Mesothelial cell of epicardium (in vitro differentiated cells): ENCODE data around the gene CORIN. TPM values are rescaled to one million over a fixed set of nuclear protein-coding genes. Genes with fewer than 3 reads are reported as not detected.

Experiments
- DNase-seq, 2 experiments: peaks; one replicate each; pipeline ENCODE4 v3.0.0; 2021; ENCODE audit warnings: low spot score in 2 of 2; ENCODE audit not compliant: unreplicated experiment in 2 of 2
- H3K27ac Mint-ChIP-seq: 2 replicates; pipeline ENCODE4 v1.8.0; 2021; ENCODE audit warnings: mixed read lengths
- H3K27me3 Mint-ChIP-seq: 2 replicates; pipeline ENCODE4 v1.8.0; 2021; ENCODE audit warnings: low read depth, mixed read lengths
- H3K36me3 Mint-ChIP-seq: 2 replicates; pipeline ENCODE4 v1.8.0; 2021; ENCODE audit warnings: mixed read lengths
- H3K4me1 Mint-ChIP-seq: 2 replicates; pipeline ENCODE4 v1.8.0; 2021; ENCODE audit warnings: mixed read lengths
- H3K4me3 Mint-ChIP-seq: 2 replicates; pipeline ENCODE4 v1.8.0; 2021; ENCODE audit warnings: mild to moderate bottlenecking, moderate library complexity, mixed read lengths
- H3K9me3 Mint-ChIP-seq: 2 replicates; pipeline ENCODE4 v1.8.0; 2021; ENCODE audit warnings: mixed read lengths
- CTCF ChIP-seq: fragments of 200-600 bp; sonication (generic); IDR thresholded peaks from one replicate; pipeline ENCODE4 v1.5.0; 2021; ENCODE audit warnings: antibody characterized with exemption; ENCODE audit not compliant: unreplicated experiment
- total RNA-seq: library from RNA; stranded (reverse); gene quantifications from 3 replicates; pipeline ENCODE4 v1.2.1, GENCODE V29; 2021

CORIN gene
- total RNA-seq, 1 donor from 2014 or later = 1.5 TPM

GRCh38 chr4:47647029-47647428, 190.8 kb downstream of the CORIN start:
- H3K27me3 Mint-ChIP-seq = no peaks in the 10 kb centered on the region
- no peak for TF ChIP-seq CTCF
- no peak overlapping the region for H3K27ac Mint-ChIP-seq
- no peak overlapping the region for H3K4me3 Mint-ChIP-seq
- H3K4me1 Mint-ChIP-seq = peaks cover 40% of the 10 kb centered on the region
- DNase-seq = no peak
- no peaks in the 10 kb centered on the region for H3K36me3 Mint-ChIP-seq
- no peaks in the 10 kb centered on the region for H3K9me3 Mint-ChIP-seq

GRCh38 chr4:47646372-47646771, 191.5 kb downstream of the CORIN start:
- DNase-seq = no peak
- H3K36me3 Mint-ChIP-seq = no peaks in the 10 kb centered on the region
- no peak for TF ChIP-seq CTCF
- no peak overlapping the region for H3K4me3 Mint-ChIP-seq
- H3K27ac Mint-ChIP-seq = no peak overlapping the region
- no peaks in the 10 kb centered on the region for H3K9me3 Mint-ChIP-seq
- peaks cover 43% of the 10 kb centered on the region for H3K4me1 Mint-ChIP-seq
- H3K27me3 Mint-ChIP-seq = no peaks in the 10 kb centered on the region

GRCh38 chr4:47643845-47644244, 194.0 kb downstream of the CORIN start:
- peaks cover 23% of the 10 kb centered on the region for H3K4me1 Mint-ChIP-seq
- DNase-seq = no peak
- no peaks in the 10 kb centered on the region for H3K36me3 Mint-ChIP-seq
- H3K9me3 Mint-ChIP-seq = no peaks in the 10 kb centered on the region
- H3K27me3 Mint-ChIP-seq = no peaks in the 10 kb centered on the region
- no peak overlapping the region for H3K4me3 Mint-ChIP-seq
- H3K27ac Mint-ChIP-seq = no peak overlapping the region
- no peak for TF ChIP-seq CTCF

GRCh38 chr4:47642985-47643760, 194.7 kb downstream of the CORIN start:
- Mint-ChIP-seq H3K36me3 (no peaks in the 10 kb centered on the region), H3K27me3 (no peaks in the 10 kb centered on the region), H3K4me3 (no peak overlapping the region), H3K4me1 (peaks cover 23% of the 10 kb centered on the region), H3K27ac (no peak overlapping the region), H3K9me3 (peaks cover 6% of the 10 kb centered on the region)
- DNase-seq = no peak
- TF ChIP-seq CTCF = no peak

- H3K27me3 Mint-ChIP-seq = no peaks in the 10 kb centered on the region
- no peak for DNase-seq
- H3K36me3 Mint-ChIP-seq = no peaks in the 10 kb centered on the region
- H3K27ac Mint-ChIP-seq = no peak overlapping the region
- peaks cover 23% of the 10 kb centered on the region for H3K4me1 Mint-ChIP-seq
- H3K9me3 Mint-ChIP-seq = peaks cover 11% of the 10 kb centered on the region
- H3K4me3 Mint-ChIP-seq = no peak overlapping the region
- TF ChIP-seq CTCF = no peak
Observed at GRCh38 chr4:47642191-47642830, 195.6 kb downstream of the CORIN start.
